Endothelial cell of umbilical vein (primary cell): Measurements from ENCODE around the gene ESRRA. TPM values are rescaled to one million over a fixed set of nuclear protein-coding genes. Genes with fewer than 3 reads are reported as not detected.

Experiments used
- BruUV-seq: library from RNA; stranded (reverse); fragments of 400-500 nt; replicated peaks from 2 replicates; lab custom pipeline; 2021; lab: Mats Ljungman, UMichigan
- CTCF ChIA-PET: fragments of 300-600, 350-600 bp; sonication (Branson Sonifier 250); formaldehyde crosslinking; loops from one replicate; lab custom pipeline; 2021; ENCODE audit warnings: antibody characterized with exemption, inconsistent platforms; lab: Charles Lee
- POLR2A ChIA-PET: fragments of 300-600, 350-600 bp; sonication (Branson Sonifier 250); formaldehyde crosslinking; loops from one replicate; lab custom pipeline; 2021; ENCODE audit warnings: antibody characterized with exemption, inconsistent platforms; lab: Charles Lee
- DNase-seq: peaks from one replicate; pipeline ENCODE4 v3.0.0-alpha.2; 2011; ENCODE audit warnings: low read depth, low spot score
- FAIRE-seq: peaks from 2 replicates; lab custom pipeline; 2011; peaks lifted over from hg19 to GRCh38; lab: Jason Lieb, UNC
- H2AFZ ChIP-seq: 2 replicates; pipeline ENCODE4 v1.6.0; 2012; ENCODE audit warnings: low read depth, low read length, control low read depth, inconsistent platforms
- H3K27ac ChIP-seq: 2 replicates; pipeline ENCODE4 v1.5.1; 2011; ENCODE audit warnings: low read depth, mild to moderate bottlenecking, control low read depth, low read length, moderate library complexity; ENCODE audit not compliant: insufficient read depth
- H3K27me3 ChIP-seq, 2 experiments: 2 replicates each; pipeline versions ENCODE4 v1.6.0 to v1.6.1; 2011; ENCODE audit warnings: low read length in 2 of 2, mixed read lengths in 1 of 2; ENCODE audit not compliant: control insufficient read depth in 2 of 2, insufficient read depth in 2 of 2
- H3K36me3 ChIP-seq, 2 experiments: 2 replicates in 1 of 2; 3 replicates in 1 of 2; pipeline ENCODE4 v1.5.1; 2011; ENCODE audit warnings: low read length in 2 of 2, mild to moderate bottlenecking in 1 of 2, moderate library complexity in 1 of 2; ENCODE audit not compliant: control insufficient read depth in 2 of 2, insufficient read depth in 2 of 2; ENCODE audit errors: extremely low read depth in 1 of 2
- H3K4me1 ChIP-seq: 3 replicates; pipeline ENCODE4 v1.5.1; 2011; ENCODE audit warnings: mild to moderate bottlenecking, low read length; ENCODE audit not compliant: control insufficient read depth, insufficient read depth; ENCODE audit errors: extremely low read depth
- H3K4me2 ChIP-seq: 2 replicates; pipeline ENCODE4 v1.6.1; 2011; ENCODE audit warnings: low read length, control low read depth, mixed read lengths; ENCODE audit not compliant: insufficient read depth
- H3K4me3 ChIP-seq, 3 experiments: fragments of 200-600 bp in 1 of 3; sonication (generic), shearing (Covaris generic) in 1 of 3; replicated peaks in 1 of 3; 2 replicates each; pipeline ENCODE4 v1.5.1; 2011 to 2016; ENCODE audit warnings: control low read depth in 3 of 3, low read length in 3 of 3, mild to moderate bottlenecking in 2 of 3, inconsistent platforms in 1 of 3, low read depth in 1 of 3, moderate library complexity in 1 of 3; ENCODE audit not compliant: insufficient read depth in 1 of 3
- H3K79me2 ChIP-seq: 2 replicates; pipeline ENCODE4 v1.6.0; 2012; ENCODE audit warnings: low read length, inconsistent platforms; ENCODE audit not compliant: control insufficient read depth, insufficient read depth
- H3K9ac ChIP-seq: replicated peaks from 2 replicates; pipeline ENCODE3; 2011; ENCODE audit warnings: low read length, control low read depth; ENCODE audit not compliant: insufficient read depth; ENCODE audit errors: extremely low read depth
- H3K9me1 ChIP-seq: replicated peaks from 3 replicates; pipeline ENCODE4 v1.6.0; 2011; ENCODE audit warnings: mild to moderate bottlenecking, low read length; ENCODE audit not compliant: control insufficient read depth, insufficient read depth; ENCODE audit errors: extremely low read depth
- H3K9me3 ChIP-seq: replicated peaks from 2 replicates; pipeline ENCODE4 v1.5.1; 2012; ENCODE audit warnings: low read length, inconsistent platforms; ENCODE audit not compliant: control insufficient read depth, insufficient read depth
- H4K20me1 ChIP-seq: replicated peaks from 2 replicates; pipeline ENCODE3; 2011; ENCODE audit warnings: mild to moderate bottlenecking, low read length; ENCODE audit not compliant: control insufficient read depth, insufficient read depth; ENCODE audit errors: extremely low read depth
- EZH2 ChIP-seq: IDR thresholded peaks from 2 replicates; pipeline ENCODE4 v1.6.1; 2012; ENCODE audit warnings: borderline replicate concordance, low read depth, mild to moderate bottlenecking, moderate library complexity, low read length, inconsistent platforms; ENCODE audit not compliant: severe bottlenecking
- FOS ChIP-seq: IDR thresholded peaks from 2 replicates; pipeline ENCODE4 v1.6.1; 2011; ENCODE audit warnings: mild to moderate bottlenecking, low read length, moderate library complexity, borderline replicate concordance; ENCODE audit not compliant: insufficient read depth
- GATA2 ChIP-seq: IDR thresholded peaks from 2 replicates; pipeline ENCODE4 v1.7.0; 2011; ENCODE audit warnings: low read depth, mild to moderate bottlenecking, moderate library complexity, mixed read lengths, low read length; ENCODE audit not compliant: insufficient read length, insufficient read depth
- JUN ChIP-seq: IDR thresholded peaks from 2 replicates; pipeline ENCODE4 v1.6.1; 2011; ENCODE audit warnings: borderline replicate concordance, low read depth; ENCODE audit not compliant: insufficient read length, insufficient read depth
- MAX ChIP-seq: IDR thresholded peaks from 2 replicates; pipeline ENCODE4 v1.6.1; 2011; ENCODE audit not compliant: insufficient read depth, insufficient read length
- MYC ChIP-seq: IDR thresholded peaks from one replicate; pipeline ENCODE4 v1.6.1; 2011; ENCODE audit warnings: mild to moderate bottlenecking, low read depth, low read length
- POLR2A ChIP-seq: IDR thresholded peaks from 2 replicates; pipeline ENCODE4 v1.6.1; 2012; ENCODE audit warnings: low read depth, mild to moderate bottlenecking, control low read depth, low read length
- POLR2AphosphoS5 ChIP-seq: IDR thresholded peaks from 2 replicates; pipeline ENCODE4 v1.6.1; 2012; ENCODE audit warnings: low read depth, mild to moderate bottlenecking, control low read depth, low read length, moderate library complexity; ENCODE audit not compliant: insufficient read depth
- dilution Hi-C: fragments of 300-500 bp; cut with MboI; formaldehyde crosslinking; loops from one replicate; pipeline ENCODE4 v1.15.0; 2019; ENCODE audit warnings: low sequenced_read_pairs; ENCODE audit not compliant: extremely low pct_ligation_motif_present
- intact Hi-C: fragments of 100-400 bp; cut with micrococcal nuclease; formaldehyde crosslinking; loops from one replicate; pipeline ENCODE4 v1.10.0; 2022
- polyA plus RNA-seq, 4 experiments: library from polyadenylated mRNA; depleted of rRNA in 3 of 4; stranded (reverse) in 3 of 4; unstranded in 1 of 4; fragments of >200 nt; gene quantifications; 2 replicates each; pipeline versions ENCODE4 v1.2.1 to v1.2.3, GENCODE V29; 2011 to 2012; ENCODE audit warnings: missing spikeins in 1 of 4
- total RNA-seq: library from RNA; stranded (reverse); gene quantifications from 2 replicates; pipeline ENCODE4 v1.2.3, GENCODE V29; 2021
- TF ChIP-seq, protein P1 (sequence below), 2 donors: IDR thresholded peaks; 1 replicate in 1 of 2; 2 replicates in 1 of 2; pipeline ENCODE4 v1.5.1; 2011; ENCODE audit warnings: low read length in 2 of 2, mild to moderate bottlenecking in 2 of 2, moderate library complexity in 2 of 2, control low read depth in 1 of 2, inconsistent platforms in 1 of 2, low read depth in 1 of 2; ENCODE audit not compliant: insufficient read depth in 1 of 2; ENCODE audit errors: extremely low read depth in 1 of 2

The ESRRA gene
- total and polyA plus RNA-seq, 2 donors (not counting 3 experiments of a cell fraction or from before 2014, with no cell fraction given), result 17.2 to 37.4 TPM

DNA sequence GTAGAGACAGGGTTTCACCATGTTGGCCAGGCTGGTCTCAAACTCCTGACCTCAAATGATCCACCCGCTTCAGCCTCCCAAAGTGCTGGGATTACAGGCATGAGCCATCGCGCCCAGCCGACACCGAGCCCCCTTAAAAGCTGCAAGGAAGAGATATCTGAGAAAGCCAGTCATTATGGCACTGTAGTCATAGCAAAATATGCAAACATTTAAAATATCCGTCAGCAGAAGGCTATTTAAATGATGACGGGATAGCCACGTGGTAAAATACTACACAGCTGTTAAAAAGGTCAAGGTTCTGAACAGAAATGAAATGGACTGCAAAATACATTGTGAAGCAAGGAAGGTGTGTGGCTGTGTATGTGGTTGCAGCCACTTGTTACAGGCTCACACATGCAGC lies 28.2 kb downstream of the ESRRA start:
- peaks cover 3% of the 10 kb centered on the region for H3K4me1 ChIP-seq
- no peaks in the 10 kb centered on the region for H3K27me3 ChIP-seq
- TF ChIP-seq JUN (no peak), POLR2A (no peak), MYC (no peak), FOS (no peak), MAX (no peak), EZH2 (no peak), POLR2AphosphoS5 (no peak), GATA2 (no peak)
- TF ChIP-seq, protein P1, sequence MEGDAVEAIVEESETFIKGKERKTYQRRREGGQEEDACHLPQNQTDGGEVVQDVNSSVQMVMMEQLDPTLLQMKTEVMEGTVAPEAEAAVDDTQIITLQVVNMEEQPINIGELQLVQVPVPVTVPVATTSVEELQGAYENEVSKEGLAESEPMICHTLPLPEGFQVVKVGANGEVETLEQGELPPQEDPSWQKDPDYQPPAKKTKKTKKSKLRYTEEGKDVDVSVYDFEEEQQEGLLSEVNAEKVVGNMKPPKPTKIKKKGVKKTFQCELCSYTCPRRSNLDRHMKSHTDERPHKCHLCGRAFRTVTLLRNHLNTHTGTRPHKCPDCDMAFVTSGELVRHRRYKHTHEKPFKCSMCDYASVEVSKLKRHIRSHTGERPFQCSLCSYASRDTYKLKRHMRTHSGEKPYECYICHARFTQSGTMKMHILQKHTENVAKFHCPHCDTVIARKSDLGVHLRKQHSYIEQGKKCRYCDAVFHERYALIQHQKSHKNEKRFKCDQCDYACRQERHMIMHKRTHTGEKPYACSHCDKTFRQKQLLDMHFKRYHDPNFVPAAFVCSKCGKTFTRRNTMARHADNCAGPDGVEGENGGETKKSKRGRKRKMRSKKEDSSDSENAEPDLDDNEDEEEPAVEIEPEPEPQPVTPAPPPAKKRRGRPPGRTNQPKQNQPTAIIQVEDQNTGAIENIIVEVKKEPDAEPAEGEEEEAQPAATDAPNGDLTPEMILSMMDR (IDR thresholded peaks at IDR 0.05; ENCODE audit: extremely low read depth in 1 of 2, insufficient read depth in 1 of 2, low read depth in 1 of 2, low read length in 2 of 2), result no peak
- no peaks in the 10 kb centered on the region for H3K79me2 ChIP-seq
- H4K20me1 ChIP-seq, result no peaks in the 10 kb centered on the region
- H3K4me3 ChIP-seq, result no peak overlapping the region
- DNase-seq (no peak), FAIRE-seq (no peak)
- H3K9ac ChIP-seq, result no peak overlapping the region
- H3K27ac ChIP-seq, result no peak overlapping the region
- ChIA-PET POLR2A (no interaction called here), CTCF (interaction anchor here (1.0 to 5.4 kb wide), 4 partner anchors 9 to 22 kb away, joined by 3 to 71 read pairs (median 29); partner anchors contain the start of genes PRDX5 and TRMT112)
- H3K36me3 ChIP-seq, result no peaks in the 10 kb centered on the region
- dilution Hi-C loops, result no loop called here
- H2AFZ ChIP-seq, result no peak overlapping the region
- intact Hi-C loops, result loop anchor here (2.0 kb wide), 1 partner anchor 15 kb away; the partner anchor contains the start of gene PRDX5
- no TSS peak for BruUV-seq
- no peaks in the 10 kb centered on the region for H3K9me3 ChIP-seq
- H3K4me2 ChIP-seq, result no peak overlapping the region
- H3K9me1 ChIP-seq, result no peaks in the 10 kb centered on the region
